A204.1 (cell line): ENCODE data around the gene DCPS.
A peak's percentile ranks its signal among the peaks of the same experiment; 100 is the strongest.
"Not testable (repeated sequence)": the region's sequence is repeated elsewhere in the genome, so short reads cannot be mapped to it uniquely, and the experiment has no call there.

Experiments
- FAIRE-seq: peaks from 2 replicates; lab custom pipeline; 2012; peaks lifted over from hg19 to GRCh38; lab: Jason Lieb, UNC

The DCPS gene, protein sequence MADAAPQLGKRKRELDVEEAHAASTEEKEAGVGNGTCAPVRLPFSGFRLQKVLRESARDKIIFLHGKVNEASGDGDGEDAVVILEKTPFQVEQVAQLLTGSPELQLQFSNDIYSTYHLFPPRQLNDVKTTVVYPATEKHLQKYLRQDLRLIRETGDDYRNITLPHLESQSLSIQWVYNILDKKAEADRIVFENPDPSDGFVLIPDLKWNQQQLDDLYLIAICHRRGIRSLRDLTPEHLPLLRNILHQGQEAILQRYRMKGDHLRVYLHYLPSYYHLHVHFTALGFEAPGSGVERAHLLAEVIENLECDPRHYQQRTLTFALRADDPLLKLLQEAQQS

GRCh38 chr11:126303623-126304456 is at the start of gene DCPS:
Gene DCPS, plus strand, starts transcription at chr11:126304060. Its CDS starts 21 bp downstream, at chr11:126304081.
- FAIRE-seq = no peak

DNA sequence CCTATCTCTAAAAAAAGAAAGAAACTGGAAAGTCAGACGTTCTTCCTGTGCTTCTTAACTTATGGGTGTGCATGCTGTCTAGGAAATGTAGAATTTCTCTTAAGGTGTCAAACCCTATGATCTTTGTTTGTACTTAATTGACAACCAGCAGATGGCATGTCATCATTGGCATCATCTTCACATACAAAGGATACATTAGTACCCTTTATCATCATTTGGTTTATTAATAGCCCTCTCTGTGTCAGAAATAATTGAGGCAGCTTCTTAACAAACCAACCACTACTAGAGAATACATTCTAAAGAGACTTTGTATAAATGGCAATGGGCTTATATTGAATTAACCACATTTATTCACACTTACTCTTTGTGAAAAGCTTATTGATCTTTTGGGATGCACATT is 49.0 kb upstream of the DCPS start:
- FAIRE-seq = no peak

DNA sequence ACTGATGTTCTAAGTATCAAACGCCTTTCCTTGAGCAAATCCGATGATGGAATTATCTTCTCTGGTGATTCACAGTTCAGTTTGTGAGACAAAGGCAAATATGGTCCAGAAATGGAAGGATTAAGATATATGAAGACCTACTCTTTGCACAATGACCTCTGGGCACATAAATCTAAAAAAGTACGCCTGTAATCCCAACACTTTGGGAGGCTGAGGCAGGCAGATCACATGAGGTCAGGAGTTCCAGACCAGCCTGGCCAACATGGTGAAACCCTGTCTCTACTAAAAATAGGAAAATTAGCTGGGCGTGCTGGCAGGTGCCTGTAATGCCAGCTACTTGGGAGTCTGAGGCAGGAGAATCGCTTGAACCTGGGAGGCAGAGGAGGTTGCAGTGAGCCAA is 48.4 kb upstream of the DCPS start:
- not testable (repeated sequence) for FAIRE-seq

- no peak for FAIRE-seq
Measured at GRCh38 chr11:126256216-126256615, 47.6 kb upstream of the DCPS start.

- FAIRE-seq = no peak
Measured at GRCh38 chr11:126257144-126257543, 46.7 kb upstream of the DCPS start.

GRCh38 chr11:126257764-126258163 is 46.1 kb upstream of the DCPS start:
- no peak for FAIRE-seq

- FAIRE-seq = no peak
Measured at GRCh38 chr11:126262216-126262615, 41.6 kb upstream of the DCPS start.

DNA sequence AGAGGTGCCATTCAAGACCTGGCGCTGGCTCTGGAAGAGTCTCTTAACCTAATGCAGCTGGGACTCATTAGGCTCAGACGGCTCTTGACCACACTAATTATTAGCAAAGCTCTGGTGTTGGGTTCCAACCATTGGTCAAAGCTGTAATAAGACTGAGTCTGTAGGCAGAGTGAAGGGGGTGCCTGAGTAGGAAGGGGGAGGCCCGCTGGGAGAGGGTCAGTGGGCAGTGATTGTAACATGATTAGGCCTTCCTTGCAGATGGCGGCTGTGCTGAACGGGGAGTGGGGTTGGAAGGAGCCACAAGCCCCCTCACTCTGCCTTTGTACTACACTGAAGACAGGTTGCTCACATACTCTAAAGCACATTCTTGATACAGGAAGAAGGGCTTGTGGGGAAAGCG is 40.4 kb upstream of the DCPS start:
- no peak for FAIRE-seq

DNA sequence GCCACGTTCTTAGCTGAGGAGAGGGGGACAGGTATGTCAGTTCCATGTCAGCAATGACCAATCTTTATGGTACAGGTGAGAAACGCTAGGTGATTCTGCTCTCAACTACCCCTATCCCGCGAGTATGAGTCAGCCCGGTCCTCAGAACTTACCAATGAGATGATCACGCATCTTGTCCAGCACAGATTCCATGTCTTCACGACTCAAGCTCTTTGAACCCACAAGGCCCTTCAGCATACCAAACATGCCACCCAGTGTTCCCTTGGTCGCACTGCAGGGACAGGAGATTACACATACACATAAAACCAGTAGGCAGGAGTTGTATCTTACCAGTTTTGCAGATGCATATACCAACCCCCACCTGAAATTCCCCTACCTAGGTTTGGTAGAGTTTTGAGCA is 38.0 kb upstream of the DCPS start:
- no peak for FAIRE-seq

- no peak for FAIRE-seq
Measured at GRCh38 chr11:126267650-126268049, 36.2 kb upstream of the DCPS start.

DNA sequence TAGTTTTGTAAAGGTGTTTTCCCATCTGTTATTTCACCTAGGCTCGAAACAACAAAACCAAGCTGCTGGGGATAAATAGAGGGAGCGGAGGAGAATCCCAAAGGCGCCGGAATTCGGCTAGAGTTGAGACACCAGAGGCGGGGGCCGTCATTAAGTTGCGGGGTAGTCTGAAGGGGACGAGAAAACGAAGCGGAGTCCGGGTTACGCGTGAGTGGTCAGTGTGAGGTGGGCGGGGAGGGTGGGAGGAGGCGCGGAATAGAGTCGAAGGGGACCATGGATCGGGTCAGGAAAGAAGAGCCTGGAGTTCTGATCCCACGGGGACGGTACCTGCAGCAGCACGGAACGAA is 35.5 kb upstream of the DCPS start:
- no peak for FAIRE-seq

GRCh38 chr11:126268708-126269579 is 34.9 kb upstream of the DCPS start, which contains the start of the genes FOXRED1 and SRPRA:
Gene FOXRED1, plus strand, starts transcription at chr11:126269154. Its CDS starts 53 bp downstream, at chr11:126269207.
Gene SRPRA, minus strand, starts transcription at chr11:126268895. Its CDS starts 91 bp downstream, at chr11:126268804.
- FAIRE-seq = peak; percentile 95

DNA sequence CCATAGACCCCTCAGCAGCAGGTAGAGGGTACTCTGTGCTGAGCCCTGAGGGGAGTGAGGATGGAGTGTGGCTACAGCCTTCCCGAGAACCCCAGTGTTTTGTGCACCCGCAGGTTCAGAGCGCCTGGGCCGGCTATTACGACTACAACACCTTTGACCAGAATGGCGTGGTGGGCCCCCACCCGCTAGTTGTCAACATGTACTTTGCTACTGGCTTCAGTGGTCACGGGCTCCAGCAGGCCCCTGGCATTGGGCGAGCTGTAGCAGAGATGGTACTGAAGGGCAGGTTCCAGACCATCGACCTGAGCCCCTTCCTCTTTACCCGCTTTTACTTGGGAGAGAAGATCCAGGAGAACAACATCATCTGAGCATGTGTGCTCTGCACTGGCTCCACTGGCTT is 26.5 kb upstream of the DCPS start:
- FAIRE-seq = no peak

- no peak for FAIRE-seq
Measured at GRCh38 chr11:126277780-126278179, 26.1 kb upstream of the DCPS start.

- FAIRE-seq = no peak
Measured at GRCh38 chr11:126279191-126279590, 24.7 kb upstream of the DCPS start.

- FAIRE-seq = no peak
Measured at GRCh38 chr11:126280595-126280994, 23.3 kb upstream of the DCPS start.

DNA sequence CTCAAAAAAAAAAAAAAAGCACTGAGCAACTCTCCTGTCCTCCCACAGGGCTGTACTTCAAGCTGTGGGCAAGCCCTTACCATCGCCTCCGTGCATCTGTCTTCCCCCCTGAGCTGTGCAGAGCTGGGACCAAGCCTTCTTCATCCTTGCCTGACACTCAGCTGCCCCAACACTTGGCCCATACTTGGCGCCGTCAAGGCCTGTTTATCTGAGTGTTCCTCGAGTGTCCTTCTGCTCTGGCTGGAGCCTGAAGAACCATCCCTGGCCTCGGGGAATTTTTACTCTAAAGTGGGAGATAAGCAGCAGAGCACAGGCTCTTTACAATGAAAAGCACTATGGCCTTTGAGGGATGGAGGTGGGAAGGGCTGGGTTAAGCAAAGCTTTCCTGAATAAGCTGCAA is 22.6 kb upstream of the DCPS start:
- FAIRE-seq = no peak

DNA sequence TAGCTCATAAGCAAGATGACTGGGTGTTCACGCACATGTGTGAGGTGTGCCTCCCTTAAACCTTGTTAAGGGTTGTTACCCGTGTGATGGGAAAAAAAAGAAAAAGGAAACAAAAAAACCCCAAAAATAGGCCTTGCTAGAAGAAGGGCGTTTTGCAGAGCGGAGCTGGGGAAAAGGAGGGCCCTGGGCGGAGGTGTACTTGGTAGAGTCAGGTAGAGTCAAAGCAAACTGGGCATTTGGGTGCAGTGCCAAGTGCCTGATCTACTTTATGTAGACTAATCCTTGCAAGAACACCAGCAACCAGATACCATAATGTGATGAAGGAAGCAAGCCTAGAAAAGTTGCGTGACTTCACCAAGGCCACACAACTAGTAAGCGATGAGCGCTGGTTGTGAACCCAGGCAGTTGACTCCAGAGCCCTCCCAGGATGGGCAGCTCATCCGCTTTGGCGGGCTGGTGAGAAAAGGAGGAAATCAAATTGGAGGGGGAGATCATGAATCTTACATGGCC is 22.1 kb upstream of the DCPS start:
- FAIRE-seq = no peak

DNA sequence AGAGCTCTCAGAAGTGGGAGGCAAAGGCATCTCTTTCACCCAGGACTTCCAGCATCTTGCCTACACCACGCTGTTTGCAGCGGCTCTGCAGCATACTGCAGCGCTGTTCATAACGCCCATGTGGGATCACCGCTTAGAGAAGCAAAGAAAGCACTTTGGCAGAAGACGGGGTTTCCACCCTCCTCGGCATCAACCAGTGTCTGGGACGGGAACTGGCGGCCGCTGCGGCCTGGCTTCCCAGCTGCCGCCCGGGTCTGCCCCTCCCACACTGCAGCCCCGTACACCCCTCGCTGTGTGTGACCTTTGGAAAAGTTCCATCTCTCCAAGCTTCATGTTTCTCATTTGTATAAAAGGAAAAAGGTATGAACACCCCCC is 21.5 kb upstream of the DCPS start:
- no peak for FAIRE-seq

DNA sequence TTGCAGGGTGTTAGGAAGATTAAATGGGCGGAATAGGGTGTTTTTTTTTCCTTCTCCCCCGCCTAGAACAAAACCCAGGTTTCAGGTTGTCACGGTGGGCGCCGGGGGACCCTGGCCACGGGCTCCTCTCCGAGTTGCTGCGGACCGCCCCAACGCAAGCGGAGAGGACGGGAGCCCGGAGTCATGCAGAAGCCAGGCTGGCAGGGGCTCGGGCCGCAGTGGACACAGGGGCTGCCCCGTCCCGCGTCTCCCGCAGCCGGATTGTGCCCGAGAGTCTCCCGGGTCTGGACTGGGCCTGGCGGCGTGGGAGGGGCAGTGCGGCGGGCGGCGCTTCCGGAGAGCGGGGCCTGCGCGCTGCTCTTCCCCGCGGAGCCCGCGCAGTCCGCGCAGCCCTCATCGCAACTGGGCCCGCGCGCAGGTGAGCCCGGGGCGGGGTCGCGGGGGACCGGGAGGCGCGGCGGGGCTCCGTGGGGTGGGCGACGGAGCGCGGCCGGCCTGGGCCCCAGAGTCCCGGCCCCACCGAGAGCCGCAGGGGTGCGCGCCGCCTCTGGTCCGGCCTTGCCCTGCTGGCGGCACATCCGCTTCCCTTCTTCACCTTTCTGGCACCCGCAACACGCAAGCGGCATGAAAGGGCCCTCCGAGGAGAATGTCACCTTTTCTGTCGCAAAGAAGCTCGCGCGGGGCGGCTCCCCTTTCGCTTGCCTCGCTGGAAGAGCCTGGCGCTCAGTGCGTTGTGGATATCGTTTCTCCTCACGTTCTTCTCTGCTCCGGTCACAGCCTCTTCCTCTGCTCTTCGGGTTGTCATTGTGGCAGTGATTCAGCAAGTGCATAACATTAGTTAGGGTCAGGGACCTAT is 20.9 kb upstream of the DCPS start, which contains the start of gene TIRAP:
Gene TIRAP, plus strand, starts transcription at position 358 of the 856 bp plus-strand sequence. CDS start 7,802 bp downstream, outside the sequence.
- FAIRE-seq = no peak

- FAIRE-seq = no peak
Measured at GRCh38 chr11:126284829-126285228, 19.0 kb upstream of the DCPS start.
